Left ventricle myocardium superior (tissue), 1 donor: ENCODE measurements around the gene TMEM250. TPM values are rescaled to one million over a fixed set of nuclear protein-coding genes. Genes with fewer than 3 reads are reported as not detected.
A peak's percentile ranks its signal among the peaks of the same experiment; 100 is the strongest.

Experiments used
- ATAC-seq: fragments of 200-7000 bp; cut with Tn5 transposase; one replicate; pipeline ENCODE4 v1.9.1; 2020; ENCODE audit warnings: mild to moderate bottlenecking, moderate library complexity
- DNase-seq: peaks from one replicate; pipeline ENCODE4 v3.0.0-alpha.2; 2020
- intact Hi-C: fragments of 100-400 bp; cut with micrococcal nuclease; formaldehyde crosslinking; loops from one replicate; pipeline ENCODE4 v1.11.0; 2022
- total RNA-seq: library from RNA; stranded (reverse); fragmentation: NEBNext Ultra II Directional; extraction: Animal tissue kit (Norgen Biotek cat#: 25700); gene quantifications from one replicate; pipeline ENCODE4 v1.2.1, GENCODE V29; 2021
- donor health status: DM: no; HTN: yes; CAD: no; lungs with severe emphysema.

Gene TMEM250
- total RNA-seq, 1 donor from 2014 or later: 16.6 TPM

DNA sequence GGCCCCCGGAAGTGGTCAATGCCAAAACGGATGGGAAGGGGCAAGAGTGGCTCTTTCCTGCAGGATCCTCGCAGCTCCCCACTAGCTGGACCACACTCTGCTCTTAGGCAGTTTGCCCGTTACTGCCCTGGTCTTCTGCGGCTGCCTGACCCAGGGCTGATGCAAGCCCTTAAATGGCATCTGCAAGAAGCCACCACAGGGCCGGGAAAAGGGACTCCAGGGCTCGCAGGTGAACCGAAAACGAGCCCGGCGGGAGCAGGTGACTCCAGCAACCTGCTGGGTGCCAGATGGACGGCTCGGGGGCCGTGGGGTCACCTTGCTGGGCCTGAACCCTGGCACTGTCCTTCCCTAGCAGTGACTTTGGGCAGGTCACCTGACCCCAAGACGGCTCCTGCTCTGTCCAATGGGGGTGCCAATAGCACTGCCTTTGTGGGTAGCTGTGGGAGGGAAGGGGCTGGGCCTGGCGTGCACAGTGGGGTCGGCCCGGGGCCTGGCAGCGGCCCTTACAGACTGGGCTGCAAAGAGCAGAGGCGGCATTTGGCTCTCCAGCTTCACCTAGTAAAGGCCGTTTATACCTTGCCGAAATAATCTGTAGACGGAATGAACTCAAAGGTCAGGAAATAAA is 1.3 kb downstream of the TMEM250 start:
- ATAC-seq (peak; percentile 62), DNase-seq (peak; percentile 82)
- intact Hi-C loops: no loop called here

GRCh38 chr9:136116360-136117098 is 2.1 kb downstream of the TMEM250 start:
- no peak for ATAC-seq
- intact Hi-C loops: no loop called here
- DNase-seq: no peak

- intact Hi-C loops: no loop called here
- ATAC-seq: no peak
- no peak for DNase-seq
These were observed 2.9 kb downstream of the TMEM250 start for GRCh38 chr9:136115641-136116359.

GRCh38 chr9:136115206-136115605 is 3.5 kb downstream of the TMEM250 start:
- intact Hi-C loops: no loop called here
- no peak for DNase-seq
- no peak for ATAC-seq

GRCh38 chr9:136114610-136115009 is 4.1 kb downstream of the TMEM250 start:
- intact Hi-C loops: no loop called here
- ATAC-seq: no peak
- DNase-seq: no peak

- no peak for ATAC-seq
- no peak for DNase-seq
- intact Hi-C loops: no loop called here
These were observed 6.1 kb downstream of the TMEM250 start for GRCh38 chr9:136112541-136112940.

- intact Hi-C loops: no loop called here
These were observed 6.8 kb downstream of the TMEM250 start for GRCh38 chr9:136111910-136112309.

DNA sequence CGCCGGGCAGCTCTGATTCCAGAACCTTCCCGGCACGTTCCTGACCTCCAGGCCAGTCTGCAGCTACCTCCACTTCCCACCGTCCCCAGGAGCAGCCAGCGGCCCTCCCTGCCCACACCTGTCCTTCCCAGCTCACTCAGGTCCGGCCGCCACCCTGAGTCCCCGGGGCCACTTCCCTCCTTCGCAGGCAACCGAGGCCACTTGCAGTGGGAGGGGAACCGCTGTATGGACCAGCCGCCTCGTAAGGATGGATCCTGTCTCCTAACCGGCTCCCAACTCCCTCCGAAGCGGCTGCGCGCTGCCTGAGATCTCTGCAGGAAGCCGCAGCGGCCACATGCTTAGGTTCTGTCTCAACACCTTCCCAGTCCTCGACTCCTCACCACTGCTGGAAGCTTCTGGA is 7.5 kb downstream of the TMEM250 start:
- intact Hi-C loops: no loop called here
- ATAC-seq: no peak
- DNase-seq: peak; percentile 42

More at GRCh38 chr9:136111910-136112309, 6.8 kb downstream of the TMEM250 start:
- DNase-seq (no peak), ATAC-seq (no peak)

DNA sequence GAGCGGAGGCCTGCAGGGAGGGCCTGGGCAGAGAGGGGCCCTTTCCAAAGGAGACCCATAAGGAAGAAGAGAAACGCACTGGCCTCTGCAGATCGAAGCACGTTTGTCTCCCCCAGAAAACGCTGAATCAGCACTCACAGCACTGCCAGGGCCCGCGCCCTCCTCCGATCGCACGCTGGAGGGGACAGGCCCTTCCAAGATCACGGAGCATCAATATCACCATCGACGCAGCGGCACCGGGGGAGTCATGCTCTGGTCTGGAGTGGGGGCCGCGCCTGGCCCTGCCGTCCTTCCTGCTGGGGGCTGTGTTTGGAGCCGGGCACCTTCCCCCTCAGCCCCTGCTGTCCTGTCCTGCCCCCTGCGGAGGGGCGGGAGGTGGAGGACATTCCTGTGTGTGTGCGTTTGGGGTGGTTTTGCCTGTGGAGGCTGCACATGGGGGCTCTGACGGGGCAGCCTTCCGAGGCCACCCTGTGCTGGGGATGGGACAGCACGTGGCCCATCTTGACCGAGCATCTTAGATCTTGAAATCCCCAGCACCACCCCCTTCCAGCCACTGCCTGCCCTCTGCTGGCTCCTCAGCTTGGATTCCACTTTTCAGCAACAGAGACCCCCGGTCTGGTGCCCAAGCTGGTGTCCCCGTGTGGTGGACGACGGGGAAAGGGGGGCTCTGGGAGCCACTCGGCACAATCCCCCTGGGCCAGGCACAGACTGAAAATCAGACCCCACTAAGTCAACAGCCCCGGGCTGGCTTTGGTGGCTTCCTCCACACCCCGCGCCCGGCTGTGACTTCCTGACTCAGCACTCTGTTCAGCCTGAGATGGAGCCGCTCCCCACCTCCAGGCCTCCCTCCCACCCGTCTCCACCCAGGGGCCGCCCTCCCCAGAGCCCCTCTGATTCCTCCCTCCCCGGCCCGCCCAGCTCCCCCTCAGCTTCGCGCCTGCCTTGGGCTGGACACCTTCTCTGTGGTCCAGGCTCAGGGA is 8.3 kb downstream of the TMEM250 start:
- intact Hi-C loops: no loop called here
- DNase-seq (peak; percentile 52), ATAC-seq (peak; percentile 5)

GRCh38 chr9:136109351-136110081 is 9.2 kb downstream of the TMEM250 start:
- intact Hi-C loops: no loop called here
- ATAC-seq: peak; percentile 89
- peak; percentile 96 for DNase-seq

GRCh38 chr9:136108648-136109266 is 9.9 kb downstream of the TMEM250 start:
- ATAC-seq (no peak), DNase-seq (no peak)
- intact Hi-C loops: no loop called here

DNA sequence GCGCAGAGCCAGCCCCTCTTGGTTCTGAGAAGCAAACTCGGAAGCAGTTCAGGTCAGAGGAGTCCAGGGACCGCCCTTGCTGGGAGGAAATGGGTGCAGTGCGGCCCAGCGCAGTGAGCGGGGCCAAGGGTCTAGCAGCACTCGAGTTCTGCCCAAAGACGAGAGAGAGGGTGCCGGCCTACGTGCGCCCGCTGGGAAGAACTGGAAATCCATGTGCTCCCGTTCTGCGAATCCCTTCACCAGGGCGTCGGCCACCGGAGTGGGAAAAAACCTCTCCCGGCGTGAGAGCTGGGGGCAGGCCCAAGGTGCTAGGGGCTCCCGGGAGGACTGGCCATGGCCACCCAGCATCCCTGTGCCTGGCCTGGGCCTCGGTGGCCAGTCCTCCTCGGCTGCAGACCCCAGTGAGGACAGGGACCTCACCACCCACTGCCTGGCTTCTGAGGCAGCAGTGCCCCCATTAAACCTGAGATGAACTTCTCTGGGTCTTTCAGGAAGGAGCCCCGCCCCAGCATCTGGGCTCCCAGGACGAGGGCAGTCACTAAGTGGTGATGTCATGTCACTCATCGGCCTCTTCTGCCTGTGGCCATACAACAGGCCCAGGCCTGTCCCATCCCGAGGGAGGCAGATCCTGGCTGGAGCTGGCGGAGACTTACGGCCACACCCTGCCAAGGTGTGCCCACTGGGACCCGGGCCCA is 10.6 kb downstream of the TMEM250 start:
- intact Hi-C loops: no loop called here
- no peak for DNase-seq
- ATAC-seq: no peak

- intact Hi-C loops: no loop called here
- ATAC-seq (no peak), DNase-seq (no peak)
These were observed 11.3 kb downstream of the TMEM250 start for GRCh38 chr9:136107155-136107952.

DNA sequence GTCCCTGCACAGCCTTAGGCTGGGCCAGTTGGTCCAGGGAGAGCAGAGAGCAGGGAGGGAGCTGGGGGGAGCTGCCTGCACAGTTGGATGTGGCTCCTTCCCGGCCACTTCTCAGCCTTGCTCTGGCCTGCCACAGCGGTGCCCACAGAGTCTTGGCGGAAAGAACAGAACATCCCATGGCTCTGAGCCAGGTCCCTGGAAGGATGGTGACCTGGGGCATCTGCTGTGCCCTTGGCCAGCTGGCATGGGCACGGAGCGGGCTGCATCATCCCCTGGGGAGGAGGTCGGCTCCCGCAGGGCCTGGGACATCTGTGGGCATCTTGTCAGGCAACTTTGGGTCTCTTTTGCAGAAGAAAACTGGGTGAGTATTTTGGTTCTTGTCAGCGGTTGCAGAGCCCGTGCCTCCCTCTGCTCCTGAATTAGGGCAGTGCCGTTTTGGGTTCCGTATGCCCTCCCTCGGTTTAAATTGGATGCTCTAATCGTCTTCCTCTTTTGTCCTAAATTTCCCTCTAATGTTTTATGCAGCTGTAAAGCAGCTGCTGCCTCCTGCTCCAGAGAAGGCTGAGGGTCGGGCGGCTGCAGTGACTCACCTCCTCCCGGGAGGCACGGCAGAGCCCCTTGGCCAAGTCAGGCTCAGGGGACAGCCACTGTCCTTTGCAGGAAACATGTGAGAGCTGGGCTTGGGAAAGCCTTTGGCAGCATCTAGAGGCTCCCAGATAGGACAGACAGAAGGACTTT is 13.1 kb downstream of the TMEM250 start:
- intact Hi-C loops: no loop called here

GRCh38 chr9:136104916-136105315 is 13.8 kb downstream of the TMEM250 start:
- ATAC-seq (no peak), DNase-seq (no peak)
- intact Hi-C loops: no loop called here

More for the DNA sequence above, 13.1 kb downstream of the TMEM250 start:
- ATAC-seq (peak; percentile 54), DNase-seq (peak; percentile 85)

DNA sequence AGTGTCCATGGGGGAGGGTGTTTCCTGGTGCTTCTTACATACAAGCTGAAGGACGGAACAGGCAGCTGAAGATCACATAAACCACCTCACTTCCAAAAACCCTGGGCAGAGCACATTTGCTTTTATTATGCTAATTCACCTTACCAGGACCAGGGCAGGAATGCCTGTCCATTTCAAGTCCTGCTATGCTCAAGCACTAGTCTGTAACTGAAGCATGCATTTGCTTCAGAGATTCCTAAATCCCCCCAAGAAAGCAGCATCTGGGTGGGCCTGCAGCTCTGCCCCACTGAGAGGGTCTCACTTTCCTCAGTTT is 14.2 kb downstream of the TMEM250 start:
- ATAC-seq (no peak), DNase-seq (no peak)
- intact Hi-C loops: no loop called here
